ENCODE data around the gene TRIM44.
"Not testable (repeated sequence)": the region's sequence is repeated elsewhere in the genome, so short reads cannot be mapped to it uniquely, and the experiment has no call there.

Gene TRIM44

GRCh38 chr11:35855671-35856070 is 193.1 kb downstream of the TRIM44 start:
- no peak for DNase-seq (ENCODE audit: low read depth)

DNA sequence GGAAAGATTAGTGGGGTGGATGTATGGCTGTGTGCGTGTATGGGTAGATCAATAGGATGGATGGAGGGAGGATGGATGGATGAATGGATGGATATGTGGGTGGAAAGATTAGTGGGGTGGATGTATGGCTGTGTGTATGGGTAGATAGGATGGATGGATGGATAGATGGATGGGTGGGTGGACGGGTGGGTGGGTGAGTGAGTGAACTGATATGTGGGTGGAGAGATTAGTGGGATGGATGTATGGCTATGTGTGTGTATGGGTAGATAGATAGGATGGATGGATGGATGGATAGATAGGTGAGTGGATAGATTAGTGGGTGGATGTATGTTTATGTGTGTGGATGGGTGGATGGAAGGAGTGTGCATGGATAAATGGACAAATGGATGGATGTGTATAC is 193.7 kb downstream of the TRIM44 start:
- no peak for DNase-seq (ENCODE audit: low read depth)

GRCh38 chr11:35856756-35857155 is 194.2 kb downstream of the TRIM44 start:
- no peak for DNase-seq (ENCODE audit: low read depth)

GRCh38 chr11:35857922-35858321 is 195.3 kb downstream of the TRIM44 start:
- no peak for DNase-seq (ENCODE audit: low read depth)

- DNase-seq (ENCODE audit: low read depth), result no peak
These were observed 196.7 kb downstream of the TRIM44 start for GRCh38 chr11:35859301-35859700.

GRCh38 chr11:35860194-35860593 is 197.6 kb downstream of the TRIM44 start:
- DNase-seq (ENCODE audit: low read depth), result not testable (repeated sequence)

DNA sequence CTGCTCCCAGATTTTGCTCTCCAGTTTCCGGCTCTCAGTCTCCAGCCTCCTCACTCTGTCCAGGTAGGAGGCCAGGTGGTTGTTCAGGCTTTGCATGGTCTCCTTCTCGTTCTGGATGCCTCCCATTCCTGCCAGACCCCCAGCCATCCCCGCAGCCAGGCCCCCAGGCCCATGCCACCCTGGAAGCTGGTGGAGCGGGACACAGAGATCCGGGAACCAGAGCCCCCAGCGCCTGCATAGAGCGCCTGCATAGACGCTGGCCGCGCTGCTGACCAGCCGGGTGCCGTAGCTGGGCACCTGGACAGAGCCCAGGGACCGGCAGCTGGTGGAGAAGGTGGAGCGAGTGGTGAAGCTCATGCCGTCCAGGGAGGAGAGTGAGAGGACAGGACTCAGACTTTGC is 198.6 kb downstream of the TRIM44 start:
- no peak for DNase-seq (ENCODE audit: low read depth)

DNA sequence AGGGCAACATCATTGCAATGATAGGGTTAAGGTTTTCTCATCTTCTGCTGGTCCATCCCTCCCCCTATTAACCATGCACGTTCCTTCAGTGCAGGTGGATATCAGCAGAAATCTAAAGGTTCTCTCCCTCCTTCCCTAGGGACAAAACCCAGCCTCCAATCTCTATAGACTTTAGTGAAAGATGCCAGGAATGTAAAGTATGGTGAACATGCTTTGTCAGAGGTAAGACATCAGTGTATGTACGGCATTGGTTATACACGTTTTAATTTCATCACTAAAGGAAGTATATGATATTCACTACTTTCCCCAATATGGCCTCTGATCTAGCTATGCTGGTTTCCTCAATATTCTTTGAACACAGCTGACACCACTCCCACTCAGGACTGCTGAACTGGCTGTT is 200.1 kb downstream of the TRIM44 start:
- no peak for DNase-seq (ENCODE audit: low read depth)

GRCh38 chr11:35864131-35864530 is 201.6 kb downstream of the TRIM44 start:
- DNase-seq (ENCODE audit: low read depth), result no peak

GRCh38 chr11:35866601-35867000 is 204.0 kb downstream of the TRIM44 start:
- DNase-seq (ENCODE audit: low read depth), result no peak
